ENCODE results near the gene BCAS3. TPM values are rescaled to one million over a fixed set of nuclear protein-coding genes. Genes with fewer than 3 reads are reported as not detected.

Gene BCAS3
- total and polyA plus RNA-seq, 2 donors: 6.9 to 12.4 TPM

DNA sequence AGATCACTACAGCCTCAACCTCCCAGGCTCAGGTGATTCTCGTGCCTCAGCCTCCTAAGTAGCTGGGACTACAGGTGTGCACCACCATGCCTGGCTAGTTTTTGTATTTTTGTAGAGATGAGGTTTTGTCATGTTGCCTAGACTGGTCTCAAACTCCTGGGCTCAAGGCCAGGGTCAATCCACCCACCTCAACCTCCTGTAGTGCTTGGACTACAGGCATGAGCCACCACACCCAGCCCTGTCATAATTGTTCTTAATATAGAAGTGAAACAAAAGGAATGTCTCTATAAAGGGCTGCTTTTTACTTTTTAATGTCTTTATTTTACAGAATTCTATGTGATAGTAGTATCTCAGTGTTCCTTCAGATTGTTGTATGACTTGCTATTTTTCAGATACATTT lies 376.8 kb downstream of the BCAS3 start:
- 90% methylated on average over 1 of the region's 1 CpG for WGBS
- H3K9me3 ChIP-seq (ENCODE audit: control insufficient read depth in 2 of 2, insufficient read depth in 1 of 2, low read length in 1 of 2): no peaks in the 10 kb centered on the region
- H3K27ac ChIP-seq (ENCODE audit: low read depth in 1 of 2, low read length in 1 of 2): no peak overlapping the region
- no peaks in the 10 kb centered on the region for H3K4me1 ChIP-seq (ENCODE audit: control insufficient read depth in 2 of 2, insufficient read depth in 2 of 2, low read length in 2 of 2)
- no peaks in the 10 kb centered on the region for H3K36me3 ChIP-seq (ENCODE audit: control insufficient read depth in 2 of 2, insufficient read depth in 2 of 2, low read length in 1 of 2)
- H3K27me3 ChIP-seq (ENCODE audit: control insufficient read depth in 2 of 2, insufficient read depth in 1 of 2, low read length in 1 of 2): no peaks in the 10 kb centered on the region
- no peak overlapping the region for H3K4me3 ChIP-seq (ENCODE audit: low read length in 2 of 2)
- no peak for DNase-seq (ENCODE audit: low read depth in 6 of 9, low spot score in 9 of 9)

DNA sequence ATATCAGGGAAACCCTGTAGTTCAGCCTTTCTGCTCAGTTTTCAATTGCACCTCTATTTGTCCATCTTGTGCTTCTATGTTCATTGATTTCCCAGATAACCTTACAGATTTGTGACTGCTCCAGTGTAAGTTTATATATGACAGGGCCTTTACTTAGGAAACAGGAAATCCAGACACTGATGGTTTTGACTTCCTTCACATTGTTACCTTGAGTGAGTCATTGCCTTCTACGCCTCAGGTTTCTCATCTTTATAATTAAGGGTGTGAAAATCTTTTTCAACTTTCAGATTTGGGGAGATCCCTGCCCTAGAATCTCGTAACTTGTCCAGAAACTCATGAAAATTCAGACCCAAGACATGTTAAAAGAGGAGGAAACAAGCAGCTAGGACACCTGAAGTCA lies 379.6 kb downstream of the BCAS3 start:
- H3K36me3 ChIP-seq (ENCODE audit: control insufficient read depth in 2 of 2, insufficient read depth in 2 of 2, low read length in 1 of 2): no peaks in the 10 kb centered on the region
- H3K9me3 ChIP-seq (ENCODE audit: control insufficient read depth in 2 of 2, insufficient read depth in 1 of 2, low read length in 1 of 2): no peaks in the 10 kb centered on the region
- no peaks in the 10 kb centered on the region for H3K27me3 ChIP-seq (ENCODE audit: control insufficient read depth in 2 of 2, insufficient read depth in 1 of 2, low read length in 1 of 2)
- H3K4me3 ChIP-seq (ENCODE audit: low read length in 2 of 2): no peak overlapping the region
- 90% methylated on average over 2 of the region's 2 CpGs for WGBS
- no peak overlapping the region for H3K27ac ChIP-seq (ENCODE audit: low read depth in 1 of 2, low read length in 1 of 2)
- DNase-seq (ENCODE audit: low read depth in 6 of 9, low spot score in 9 of 9): no peak
- no peaks in the 10 kb centered on the region for H3K4me1 ChIP-seq (ENCODE audit: control insufficient read depth in 2 of 2, insufficient read depth in 2 of 2, low read length in 2 of 2)

DNA sequence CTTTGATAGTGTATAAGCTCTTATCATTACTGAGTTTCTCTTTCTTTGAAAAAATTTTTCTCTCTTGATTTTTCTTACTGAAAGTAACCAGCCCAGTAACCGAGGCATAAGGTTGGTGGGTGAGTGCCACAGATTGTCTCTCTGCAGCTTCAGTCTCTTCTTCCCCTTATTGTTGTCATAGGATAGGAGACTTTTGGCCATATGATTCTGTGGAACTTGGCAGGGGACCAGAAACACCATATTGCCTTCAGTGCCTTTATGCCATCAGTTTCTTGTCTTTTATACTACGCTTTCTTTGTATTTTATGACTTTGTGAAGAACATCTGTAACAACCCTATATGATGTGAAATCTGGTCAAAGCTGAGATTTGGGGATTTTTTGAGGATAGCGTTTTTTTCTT lies 380.4 kb downstream of the BCAS3 start:
- no peaks in the 10 kb centered on the region for H3K9me3 ChIP-seq (ENCODE audit: control insufficient read depth in 2 of 2, insufficient read depth in 1 of 2, low read length in 1 of 2)
- no peak for DNase-seq (ENCODE audit: low read depth in 6 of 9, low spot score in 9 of 9)
- 97% methylated on average over 3 of the region's 3 CpGs for WGBS
- H3K36me3 ChIP-seq (ENCODE audit: control insufficient read depth in 2 of 2, insufficient read depth in 2 of 2, low read length in 1 of 2): no peaks in the 10 kb centered on the region
- H3K27me3 ChIP-seq (ENCODE audit: control insufficient read depth in 2 of 2, insufficient read depth in 1 of 2, low read length in 1 of 2): no peaks in the 10 kb centered on the region
- no peak overlapping the region for H3K27ac ChIP-seq (ENCODE audit: low read depth in 1 of 2, low read length in 1 of 2)
- no peak overlapping the region for H3K4me3 ChIP-seq (ENCODE audit: low read length in 2 of 2)
- no peaks in the 10 kb centered on the region for H3K4me1 ChIP-seq (ENCODE audit: control insufficient read depth in 2 of 2, insufficient read depth in 2 of 2, low read length in 2 of 2)

DNA sequence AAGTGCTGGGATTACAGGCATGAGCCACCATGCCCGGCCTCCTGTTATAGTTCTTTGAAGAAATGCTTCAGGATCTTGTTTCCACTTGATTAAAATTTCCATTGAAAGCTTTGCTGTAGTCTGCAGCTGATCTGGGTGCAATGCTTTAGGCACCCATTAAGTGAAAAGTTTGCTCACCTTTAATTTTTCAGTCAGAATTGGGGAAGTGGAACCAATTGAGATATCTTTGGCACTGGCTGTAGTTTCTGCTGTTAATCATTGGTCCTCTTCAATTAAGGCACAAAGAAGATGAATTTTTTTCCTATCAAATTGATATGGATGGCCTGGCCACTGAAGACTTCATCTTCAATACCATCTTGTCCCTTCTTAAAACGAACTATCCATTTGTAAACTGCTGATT lies 385.9 kb downstream of the BCAS3 start:
- Histone ChIP-seq H3K27ac (ENCODE audit: low read depth in 1 of 2, low read length in 1 of 2) (no peak overlapping the region), H3K36me3 (ENCODE audit: control insufficient read depth in 2 of 2, insufficient read depth in 2 of 2, low read length in 1 of 2) (no peaks in the 10 kb centered on the region), H3K27me3 (ENCODE audit: control insufficient read depth in 2 of 2, insufficient read depth in 1 of 2, low read length in 1 of 2) (no peaks in the 10 kb centered on the region), H3K4me1 (ENCODE audit: control insufficient read depth in 2 of 2, insufficient read depth in 2 of 2, low read length in 2 of 2) (no peaks in the 10 kb centered on the region), H3K4me3 (ENCODE audit: low read length in 2 of 2) (no peak overlapping the region), H3K9me3 (ENCODE audit: control insufficient read depth in 2 of 2, insufficient read depth in 1 of 2, low read length in 1 of 2) (no peaks in the 10 kb centered on the region)
- WGBS: 97% methylated on average over 2 of the region's 2 CpGs
- no peak for DNase-seq (ENCODE audit: low read depth in 6 of 9, low spot score in 9 of 9)

DNA sequence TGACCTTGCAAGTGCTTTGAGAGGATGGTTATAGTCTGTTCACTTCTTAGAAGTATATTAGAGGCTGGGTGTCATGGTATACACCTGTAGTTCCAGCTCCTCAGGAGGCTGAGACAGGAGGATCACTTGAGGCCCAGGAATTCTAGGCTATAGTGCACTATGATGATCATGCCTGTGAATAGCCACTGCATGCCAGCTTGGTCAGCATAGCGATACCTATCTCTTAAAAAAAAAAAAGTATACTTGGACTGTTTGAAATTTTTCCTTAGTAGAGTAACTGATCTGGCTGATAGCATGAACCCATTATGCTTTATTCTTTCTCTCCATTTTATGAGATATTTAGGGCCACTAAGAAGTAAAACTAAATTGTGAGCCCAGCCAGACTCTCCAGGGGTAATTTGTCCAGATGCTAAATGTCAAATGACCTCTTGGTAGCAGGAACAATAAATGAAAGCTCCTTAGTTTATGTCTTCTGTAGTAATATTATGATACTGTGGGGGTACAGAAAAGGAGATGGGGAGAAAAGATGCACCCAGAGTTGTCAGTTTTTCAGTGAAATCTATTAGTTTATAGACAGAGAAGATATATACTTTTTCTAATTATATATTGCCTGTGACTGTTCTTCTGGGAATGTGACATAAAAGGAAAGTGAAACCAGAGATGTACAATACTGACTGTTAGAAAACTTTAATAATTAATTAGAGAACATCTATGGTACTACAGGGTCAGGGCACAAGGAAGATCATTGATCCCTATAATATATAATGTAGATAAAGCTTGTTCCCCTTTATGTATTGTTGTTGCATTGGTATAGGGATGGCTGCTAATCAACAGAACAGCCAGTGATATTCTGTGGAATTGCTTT lies 386.7 kb downstream of the BCAS3 start:
- Histone ChIP-seq H3K4me3 (ENCODE audit: low read length in 2 of 2) (no peak overlapping the region), H3K27ac (ENCODE audit: low read depth in 1 of 2, low read length in 1 of 2) (no peak overlapping the region), H3K4me1 (ENCODE audit: control insufficient read depth in 2 of 2, insufficient read depth in 2 of 2, low read length in 2 of 2) (no peaks in the 10 kb centered on the region), H3K9me3 (ENCODE audit: control insufficient read depth in 2 of 2, insufficient read depth in 1 of 2, low read length in 1 of 2) (no peaks in the 10 kb centered on the region), H3K27me3 (ENCODE audit: control insufficient read depth in 2 of 2, insufficient read depth in 1 of 2, low read length in 1 of 2) (no peaks in the 10 kb centered on the region), H3K36me3 (ENCODE audit: control insufficient read depth in 2 of 2, insufficient read depth in 2 of 2, low read length in 1 of 2) (no peaks in the 10 kb centered on the region)
- WGBS: 100% methylated on average over 1 of the region's 1 CpG
- DNase-seq (ENCODE audit: low read depth in 6 of 9, low spot score in 9 of 9): no peak

DNA sequence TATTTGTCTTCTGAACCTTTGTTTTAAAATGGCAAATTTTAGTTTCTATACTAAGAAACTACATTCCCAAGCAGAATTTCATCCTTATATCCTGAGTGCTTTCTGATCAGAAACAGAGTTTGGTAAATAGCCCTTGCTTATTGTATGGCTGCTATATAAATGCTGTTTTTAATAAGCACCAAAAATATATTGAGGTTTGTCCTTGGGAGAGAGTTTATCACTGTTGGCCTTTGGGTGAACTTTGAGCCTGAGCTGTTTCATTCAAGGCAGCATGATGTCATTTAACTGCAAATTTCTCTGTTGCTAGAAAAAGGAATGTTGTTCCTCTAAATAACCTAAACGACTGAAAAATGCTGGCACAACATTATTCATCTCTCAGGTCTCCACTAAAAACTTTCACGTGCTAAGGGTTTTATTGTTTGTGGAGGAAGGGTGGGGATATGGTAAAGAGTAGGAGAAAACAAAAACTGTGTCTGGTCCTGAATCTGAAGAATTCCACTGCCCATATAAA lies 387.7 kb downstream of the BCAS3 start:
- H3K27me3 ChIP-seq (ENCODE audit: control insufficient read depth in 2 of 2, insufficient read depth in 1 of 2, low read length in 1 of 2): no peaks in the 10 kb centered on the region
- H3K36me3 ChIP-seq (ENCODE audit: control insufficient read depth in 2 of 2, insufficient read depth in 2 of 2, low read length in 1 of 2): no peaks in the 10 kb centered on the region
- 72% methylated on average over 2 of the region's 2 CpGs for WGBS
- H3K9me3 ChIP-seq (ENCODE audit: control insufficient read depth in 2 of 2, insufficient read depth in 1 of 2, low read length in 1 of 2): no peaks in the 10 kb centered on the region
- no peak for DNase-seq (ENCODE audit: low read depth in 6 of 9, low spot score in 9 of 9)
- no peak overlapping the region for H3K27ac ChIP-seq (ENCODE audit: low read depth in 1 of 2, low read length in 1 of 2)
- no peak overlapping the region for H3K4me3 ChIP-seq (ENCODE audit: low read length in 2 of 2)
- H3K4me1 ChIP-seq (ENCODE audit: control insufficient read depth in 2 of 2, insufficient read depth in 2 of 2, low read length in 2 of 2): no peaks in the 10 kb centered on the region

DNA sequence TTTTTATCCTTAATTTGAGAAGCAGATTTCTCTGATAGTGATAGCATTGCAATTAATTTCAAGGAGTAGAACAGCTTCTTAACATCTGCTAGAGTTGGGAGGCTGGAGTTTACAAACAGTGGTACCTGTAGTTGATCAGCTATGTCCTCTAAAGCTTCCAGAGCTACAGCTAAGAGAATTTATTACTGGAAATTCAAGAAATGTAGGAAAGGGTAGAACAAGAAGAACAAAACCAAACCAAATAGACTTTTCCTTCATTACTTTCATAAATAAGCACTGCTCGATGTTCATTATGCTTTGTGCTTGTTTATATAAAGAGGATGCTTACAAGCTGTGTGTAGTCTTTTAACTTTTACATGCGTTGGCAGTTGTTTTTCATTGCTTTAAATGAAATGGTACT lies 388.4 kb downstream of the BCAS3 start:
- H3K4me1 ChIP-seq (ENCODE audit: control insufficient read depth in 2 of 2, insufficient read depth in 2 of 2, low read length in 2 of 2): no peaks in the 10 kb centered on the region
- H3K4me3 ChIP-seq (ENCODE audit: low read length in 2 of 2): no peak overlapping the region
- no peaks in the 10 kb centered on the region for H3K9me3 ChIP-seq (ENCODE audit: control insufficient read depth in 2 of 2, insufficient read depth in 1 of 2, low read length in 1 of 2)
- H3K36me3 ChIP-seq (ENCODE audit: control insufficient read depth in 2 of 2, insufficient read depth in 2 of 2, low read length in 1 of 2): no peaks in the 10 kb centered on the region
- 100% methylated on average over 2 of the region's 2 CpGs for WGBS
- no peaks in the 10 kb centered on the region for H3K27me3 ChIP-seq (ENCODE audit: control insufficient read depth in 2 of 2, insufficient read depth in 1 of 2, low read length in 1 of 2)
- no peak for DNase-seq (ENCODE audit: low read depth in 6 of 9, low spot score in 9 of 9)
- H3K27ac ChIP-seq (ENCODE audit: low read depth in 1 of 2, low read length in 1 of 2): no peak overlapping the region

DNA sequence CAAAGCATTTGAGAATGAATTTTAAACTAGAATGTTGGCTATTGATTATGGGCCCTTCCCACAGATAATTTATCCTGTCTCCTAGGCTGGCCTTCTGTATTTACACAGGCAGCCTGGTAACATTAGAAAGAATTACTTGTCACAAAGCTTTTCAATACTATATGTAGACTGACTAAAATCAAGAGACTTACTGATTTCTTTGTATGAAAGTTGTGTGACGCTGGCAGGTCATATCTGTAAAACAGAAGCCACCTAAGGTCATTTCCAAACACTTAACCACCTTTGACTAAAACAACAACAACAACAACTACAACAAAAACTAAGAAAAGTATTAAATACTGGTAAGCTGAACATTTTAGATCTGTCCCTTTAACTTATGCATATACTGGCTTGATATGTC lies 393.0 kb downstream of the BCAS3 start:
- no peaks in the 10 kb centered on the region for H3K9me3 ChIP-seq (ENCODE audit: control insufficient read depth in 2 of 2, insufficient read depth in 1 of 2, low read length in 1 of 2)
- no peak for DNase-seq (ENCODE audit: low read depth in 6 of 9, low spot score in 9 of 9)
- H3K27ac ChIP-seq (ENCODE audit: low read depth in 1 of 2, low read length in 1 of 2): no peak overlapping the region
- WGBS: 98% methylated on average over 1 of the region's 1 CpG
- H3K36me3 ChIP-seq (ENCODE audit: control insufficient read depth in 2 of 2, insufficient read depth in 2 of 2, low read length in 1 of 2): no peaks in the 10 kb centered on the region
- H3K27me3 ChIP-seq (ENCODE audit: control insufficient read depth in 2 of 2, insufficient read depth in 1 of 2, low read length in 1 of 2): no peaks in the 10 kb centered on the region
- H3K4me1 ChIP-seq (ENCODE audit: control insufficient read depth in 2 of 2, insufficient read depth in 2 of 2, low read length in 2 of 2): no peaks in the 10 kb centered on the region
- H3K4me3 ChIP-seq (ENCODE audit: low read length in 2 of 2): no peak overlapping the region

DNA sequence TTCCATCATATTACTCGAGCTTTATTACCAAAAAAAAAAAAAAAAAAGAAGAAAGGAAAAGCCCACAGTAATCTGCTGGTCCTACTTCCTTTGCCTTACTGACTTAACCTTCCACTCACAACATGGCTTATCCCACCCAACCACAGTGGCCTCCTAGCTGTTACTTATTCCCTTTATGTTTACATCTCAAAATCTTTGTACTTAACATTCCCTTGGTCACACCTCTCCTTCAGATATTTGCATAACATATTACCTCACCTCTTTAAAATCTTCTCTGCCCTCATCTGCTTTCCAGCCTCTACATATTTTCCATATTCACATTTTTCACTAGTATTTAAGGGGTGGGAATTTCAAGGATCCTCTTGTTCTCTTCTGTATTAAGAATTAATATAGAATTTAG lies 395.0 kb downstream of the BCAS3 start:
- H3K4me3 ChIP-seq (ENCODE audit: low read length in 2 of 2): no peak overlapping the region
- no peak for DNase-seq (ENCODE audit: low read depth in 6 of 9, low spot score in 9 of 9)
- H3K36me3 ChIP-seq (ENCODE audit: control insufficient read depth in 2 of 2, insufficient read depth in 2 of 2, low read length in 1 of 2): no peaks in the 10 kb centered on the region
- H3K27ac ChIP-seq (ENCODE audit: low read depth in 1 of 2, low read length in 1 of 2): no peak overlapping the region
- WGBS: 97% methylated on average over 1 of the region's 1 CpG
- no peaks in the 10 kb centered on the region for H3K27me3 ChIP-seq (ENCODE audit: control insufficient read depth in 2 of 2, insufficient read depth in 1 of 2, low read length in 1 of 2)
- no peaks in the 10 kb centered on the region for H3K4me1 ChIP-seq (ENCODE audit: control insufficient read depth in 2 of 2, insufficient read depth in 2 of 2, low read length in 2 of 2)
- H3K9me3 ChIP-seq (ENCODE audit: control insufficient read depth in 2 of 2, insufficient read depth in 1 of 2, low read length in 1 of 2): no peaks in the 10 kb centered on the region
